Measurements from ENCODE around the gene TSPAN18.

TSPAN18 gene

GRCh38 chr11:44743959-44744557, 17.3 kb downstream of the TSPAN18 start:
- 0 out of 2 replicates have a peak, but pooled peaks have one; percentile 1 for TF ChIP-seq CTCF (conservative IDR thresholded peaks at IDR 0.05; ENCODE audit: low read length)
- DNase-seq (ENCODE audit: low read depth) = peak; percentile 78
- no peak overlapping the region for H3K4me3 ChIP-seq (ENCODE audit: low read length)

- TF ChIP-seq CTCF (conservative IDR thresholded peaks at IDR 0.05; ENCODE audit: low read length) = no peak
- H3K4me3 ChIP-seq (ENCODE audit: low read length) = no peak overlapping the region
- peak; percentile 35 for DNase-seq (ENCODE audit: low read depth)
Measured at GRCh38 chr11:44746894-44747293, 20.1 kb downstream of the TSPAN18 start.

GRCh38 chr11:44747316-44747715, 20.6 kb downstream of the TSPAN18 start:
- no peak overlapping the region for H3K4me3 ChIP-seq (ENCODE audit: low read length)
- no peak for TF ChIP-seq CTCF (conservative IDR thresholded peaks at IDR 0.05; ENCODE audit: low read length)
- peak; percentile 97 for DNase-seq (ENCODE audit: low read depth)

GRCh38 chr11:44747836-44748235, 21.1 kb downstream of the TSPAN18 start:
- TF ChIP-seq CTCF (conservative IDR thresholded peaks at IDR 0.05; ENCODE audit: low read length) = no peak
- H3K4me3 ChIP-seq (ENCODE audit: low read length) = no peak overlapping the region
- DNase-seq (ENCODE audit: low read depth) = no peak

GRCh38 chr11:44748606-44749005, 21.8 kb downstream of the TSPAN18 start:
- H3K4me3 ChIP-seq (ENCODE audit: low read length) = no peak overlapping the region
- DNase-seq (ENCODE audit: low read depth) = no peak
- TF ChIP-seq CTCF (conservative IDR thresholded peaks at IDR 0.05; ENCODE audit: low read length) = no peak

- TF ChIP-seq CTCF (conservative IDR thresholded peaks at IDR 0.05; ENCODE audit: low read length) = peak; percentile 13; the same call in 1 of the 2 replicates
- H3K4me3 ChIP-seq (ENCODE audit: low read length) = no peak overlapping the region
- DNase-seq (ENCODE audit: low read depth) = peak; percentile 81
Measured at GRCh38 chr11:44749189-44749588, 22.4 kb downstream of the TSPAN18 start.

Measured in AG10803 (cell line).